ENCODE data around the gene SMOC2.

DNA sequence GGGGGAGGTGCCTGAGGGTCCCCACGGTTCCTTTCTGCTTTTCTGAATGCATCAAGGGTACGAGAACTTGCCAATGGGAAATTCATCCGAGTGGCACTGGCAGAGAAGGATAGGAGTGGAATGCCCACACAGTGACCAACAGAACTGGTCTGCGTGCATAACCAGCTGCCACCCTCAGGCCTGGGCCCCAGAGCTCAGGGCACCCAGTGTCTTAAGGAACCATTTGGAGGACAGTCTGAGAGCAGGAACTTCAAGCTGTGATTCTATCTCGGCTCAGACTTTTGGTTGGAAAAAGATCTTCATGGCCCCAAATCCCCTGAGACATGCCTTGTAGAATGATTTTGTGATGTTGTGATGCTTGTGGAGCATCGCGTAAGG, 226.4 kb downstream of the SMOC2 start:
- TF ChIP-seq, protein P1, sequence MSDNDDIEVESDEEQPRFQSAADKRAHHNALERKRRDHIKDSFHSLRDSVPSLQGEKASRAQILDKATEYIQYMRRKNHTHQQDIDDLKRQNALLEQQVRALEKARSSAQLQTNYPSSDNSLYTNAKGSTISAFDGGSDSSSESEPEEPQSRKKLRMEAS (IDR thresholded peaks at IDR 0.05; ENCODE audit: low read depth): no peak
- TF ChIP-seq RXRA (IDR thresholded peaks at IDR 0.05; ENCODE audit: borderline replicate concordance, low read depth) (no peak), YY1 (IDR thresholded peaks at IDR 0.05; ENCODE audit: low read depth) (no peak), RAD21 (IDR thresholded peaks at IDR 0.05; ENCODE audit: low read length) (no peak), JUND (IDR thresholded peaks at IDR 0.05) (no peak), EP300 (IDR thresholded peaks at IDR 0.05; ENCODE audit: borderline replicate concordance in 1 of 2, low read depth in 1 of 2, low read length in 1 of 2) (no peak), POLR2AphosphoS5 (IDR thresholded peaks at IDR 0.05; ENCODE audit: low read depth, low read length) (no peak)
- TF ChIP-seq, protein P2, sequence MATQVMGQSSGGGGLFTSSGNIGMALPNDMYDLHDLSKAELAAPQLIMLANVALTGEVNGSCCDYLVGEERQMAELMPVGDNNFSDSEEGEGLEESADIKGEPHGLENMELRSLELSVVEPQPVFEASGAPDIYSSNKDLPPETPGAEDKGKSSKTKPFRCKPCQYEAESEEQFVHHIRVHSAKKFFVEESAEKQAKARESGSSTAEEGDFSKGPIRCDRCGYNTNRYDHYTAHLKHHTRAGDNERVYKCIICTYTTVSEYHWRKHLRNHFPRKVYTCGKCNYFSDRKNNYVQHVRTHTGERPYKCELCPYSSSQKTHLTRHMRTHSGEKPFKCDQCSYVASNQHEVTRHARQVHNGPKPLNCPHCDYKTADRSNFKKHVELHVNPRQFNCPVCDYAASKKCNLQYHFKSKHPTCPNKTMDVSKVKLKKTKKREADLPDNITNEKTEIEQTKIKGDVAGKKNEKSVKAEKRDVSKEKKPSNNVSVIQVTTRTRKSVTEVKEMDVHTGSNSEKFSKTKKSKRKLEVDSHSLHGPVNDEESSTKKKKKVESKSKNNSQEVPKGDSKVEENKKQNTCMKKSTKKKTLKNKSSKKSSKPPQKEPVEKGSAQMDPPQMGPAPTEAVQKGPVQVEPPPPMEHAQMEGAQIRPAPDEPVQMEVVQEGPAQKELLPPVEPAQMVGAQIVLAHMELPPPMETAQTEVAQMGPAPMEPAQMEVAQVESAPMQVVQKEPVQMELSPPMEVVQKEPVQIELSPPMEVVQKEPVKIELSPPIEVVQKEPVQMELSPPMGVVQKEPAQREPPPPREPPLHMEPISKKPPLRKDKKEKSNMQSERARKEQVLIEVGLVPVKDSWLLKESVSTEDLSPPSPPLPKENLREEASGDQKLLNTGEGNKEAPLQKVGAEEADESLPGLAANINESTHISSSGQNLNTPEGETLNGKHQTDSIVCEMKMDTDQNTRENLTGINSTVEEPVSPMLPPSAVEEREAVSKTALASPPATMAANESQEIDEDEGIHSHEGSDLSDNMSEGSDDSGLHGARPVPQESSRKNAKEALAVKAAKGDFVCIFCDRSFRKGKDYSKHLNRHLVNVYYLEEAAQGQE (IDR thresholded peaks at IDR 0.05; ENCODE audit: low read depth, low read length): no peak
- TF ChIP-seq, protein P3, sequence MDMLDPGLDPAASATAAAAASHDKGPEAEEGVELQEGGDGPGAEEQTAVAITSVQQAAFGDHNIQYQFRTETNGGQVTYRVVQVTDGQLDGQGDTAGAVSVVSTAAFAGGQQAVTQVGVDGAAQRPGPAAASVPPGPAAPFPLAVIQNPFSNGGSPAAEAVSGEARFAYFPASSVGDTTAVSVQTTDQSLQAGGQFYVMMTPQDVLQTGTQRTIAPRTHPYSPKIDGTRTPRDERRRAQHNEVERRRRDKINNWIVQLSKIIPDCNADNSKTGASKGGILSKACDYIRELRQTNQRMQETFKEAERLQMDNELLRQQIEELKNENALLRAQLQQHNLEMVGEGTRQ (IDR thresholded peaks at IDR 0.05; ENCODE audit: borderline replicate concordance, low read depth, low read length): no peak
